SK-N-SH (cell line): ENCODE results near the gene SAPCD2. TPM values are rescaled to one million over a fixed set of nuclear protein-coding genes. Genes with fewer than 3 reads are reported as not detected.

Experiments used
- CTCF ChIA-PET: fragments of 300-600, 350-600 bp; formaldehyde crosslinking; extraction: SDS; loops from one replicate; lab custom pipeline; 2021; lab: Yijun Ruan, JAX
- POLR2A ChIA-PET: fragments of 350-600 bp; sonication (Branson Sonifier 250); formaldehyde crosslinking; extraction: SDS; loops from one replicate; lab custom pipeline; 2020; ENCODE audit warnings: antibody characterized with exemption, inconsistent platforms; lab: Yijun Ruan, JAX
- DNase-seq: peaks from one replicate; pipeline ENCODE4 v3.0.0; 2012
- H2AFZ ChIP-seq: fragments of 200-600 bp; sonication (generic); 2 replicates; pipeline ENCODE4 v1.8.1; 2016; ENCODE audit warnings: antibody characterized with exemption, mild to moderate bottlenecking, low read depth
- H3F3A ChIP-seq: fragments of 200-600 bp; sonication (generic); replicated peaks from 2 replicates; pipeline ENCODE3; 2016; ENCODE audit warnings: antibody characterized with exemption, mild to moderate bottlenecking; ENCODE audit not compliant: insufficient read depth
- H3K27ac ChIP-seq, 2 experiments: fragments of 200-500 bp in 1 of 2; fragments of 200-600 bp in 1 of 2; sonication (Bioruptor generic) in 1 of 2; sonication (generic), shearing (Covaris generic) in 1 of 2; 2 replicates each; pipeline versions ENCODE4 v1.5.1 to v1.6.1; 2014 to 2016; ENCODE audit warnings: low read depth in 2 of 2, inconsistent platforms in 1 of 2, low read length in 1 of 2, mild to moderate bottlenecking in 1 of 2, mixed read lengths in 1 of 2
- H3K27me3 ChIP-seq: fragments of 200-600 bp; sonication (generic), shearing (Covaris generic); 2 replicates; pipeline ENCODE4 v1.6.1; 2016; ENCODE audit warnings: mixed run types; ENCODE audit not compliant: insufficient read depth
- H3K36me3 ChIP-seq, 2 experiments: fragments of 200-500 bp in 1 of 2; fragments of 200-600 bp in 1 of 2; sonication (Bioruptor generic) in 1 of 2; sonication (generic) in 1 of 2; replicated peaks in 1 of 2; 2 replicates each; pipeline versions ENCODE3 to v1.5.1; 2014 to 2016; ENCODE audit warnings: low read length in 1 of 2, mild to moderate bottlenecking in 1 of 2; ENCODE audit not compliant: insufficient read depth in 2 of 2, control insufficient read depth in 1 of 2
- H3K4me1 ChIP-seq, 2 experiments: fragments of 200-500 bp in 1 of 2; fragments of 200-600 bp in 1 of 2; sonication (Bioruptor generic) in 1 of 2; sonication (generic), shearing (Covaris generic) in 1 of 2; 2 replicates each; pipeline versions ENCODE4 v1.5.1 to v1.6.1; 2014 to 2016; ENCODE audit warnings: low read depth in 1 of 2, low read length in 1 of 2, mixed run types in 1 of 2; ENCODE audit not compliant: insufficient read depth in 2 of 2, control insufficient read depth in 1 of 2
- H3K4me2 ChIP-seq: fragments of 200-600 bp; sonication (generic), shearing (Covaris generic); 2 replicates; pipeline ENCODE4 v1.6.1; 2017; ENCODE audit warnings: mixed run types
- H3K4me3 ChIP-seq, 2 experiments: fragments of 200-500 bp in 1 of 2; fragments of 200-600 bp in 1 of 2; sonication (Bioruptor generic) in 1 of 2; sonication (generic), shearing (Covaris generic) in 1 of 2; 2 replicates each; pipeline versions ENCODE4 v1.5.1 to v1.8.1; 2014 to 2016; ENCODE audit warnings: low read depth in 2 of 2, inconsistent platforms in 1 of 2, low read length in 1 of 2, mild to moderate bottlenecking in 1 of 2, mixed read lengths in 1 of 2, moderate library complexity in 1 of 2
- H3K79me2 ChIP-seq: fragments of 200-600 bp; sonication (generic); 2 replicates; pipeline ENCODE4 v1.8.1; 2017; ENCODE audit warnings: mild to moderate bottlenecking; ENCODE audit not compliant: insufficient read depth
- H3K9ac ChIP-seq: fragments of 200-600 bp; sonication (generic); 2 replicates; pipeline ENCODE4 v1.6.1; 2017; ENCODE audit warnings: mixed run types
- H3K9me2 ChIP-seq: fragments of 200-600 bp; sonication (generic); 2 replicates; pipeline ENCODE4 v1.6.1; 2017; ENCODE audit warnings: mixed run types
- H3K9me3 ChIP-seq: fragments of 200-600 bp; sonication (generic); 2 replicates; pipeline ENCODE4 v1.6.1; 2017; ENCODE audit warnings: mixed run types, mild to moderate bottlenecking, moderate library complexity
- H4K20me1 ChIP-seq: fragments of 200-600 bp; sonication (generic); 2 replicates; pipeline ENCODE4 v1.6.1; 2017; ENCODE audit warnings: mild to moderate bottlenecking, mixed run types; ENCODE audit not compliant: insufficient read depth
- CHD2 ChIP-seq: fragments of 150-350 bp; IDR thresholded peaks from 2 replicates; pipeline ENCODE4 v1.6.1; 2018; ENCODE audit warnings: low read length; ENCODE audit not compliant: partially characterized antibody
- ELF1 ChIP-seq: IDR thresholded peaks from 2 replicates; pipeline ENCODE4 v1.4.0; 2012
- EZH2phosphoT487 ChIP-seq: fragments of 200-600 bp; sonication (generic); IDR thresholded peaks from 2 replicates; pipeline ENCODE4 v1.6.1; 2017; ENCODE audit warnings: low read depth, mixed run types, mild to moderate bottlenecking, antibody characterized with exemption, moderate library complexity, borderline replicate concordance
- FOXJ3 ChIP-seq: sonication (generic); formaldehyde crosslinking; IDR thresholded peaks from 2 replicates; pipeline ENCODE4 v1.5.1; 2020; ENCODE audit warnings: mild to moderate bottlenecking, missing genetic modification reagents
- MEF2A ChIP-seq: IDR thresholded peaks from 2 replicates; pipeline ENCODE4 v1.4.0; 2012; ENCODE audit warnings: low read depth, borderline replicate concordance
- NFIC ChIP-seq: IDR thresholded peaks from 2 replicates; pipeline ENCODE4 v1.4.0; 2012; ENCODE audit warnings: borderline replicate concordance
- NRF1 ChIP-seq: IDR thresholded peaks from 2 replicates; pipeline ENCODE4 v1.6.1; 2012; ENCODE audit warnings: low read depth, mild to moderate bottlenecking, low read length
- POLR2AphosphoS5 ChIP-seq: IDR thresholded peaks from 2 replicates; pipeline ENCODE4 v1.6.1; 2012; ENCODE audit warnings: low read depth, low read length
- RFX5 ChIP-seq: IDR thresholded peaks from 2 replicates; pipeline ENCODE4 v1.6.1; 2012; ENCODE audit warnings: mild to moderate bottlenecking, improper control_type of control experiment, low read length
- RXRA ChIP-seq: IDR thresholded peaks from 2 replicates; pipeline ENCODE4 v1.4.0; 2012; ENCODE audit warnings: low read depth, mild to moderate bottlenecking, borderline replicate concordance
- SMC3 ChIP-seq: IDR thresholded peaks from 2 replicates; pipeline ENCODE4 v1.6.1; 2012; ENCODE audit warnings: low read depth, low read length, improper control_type of control experiment
- TAF1 ChIP-seq: IDR thresholded peaks from 2 replicates; pipeline ENCODE4 v1.6.1; 2012; ENCODE audit warnings: low read depth, mild to moderate bottlenecking, low read length, moderate library complexity, borderline replicate concordance
- TEAD4 ChIP-seq: IDR thresholded peaks from 2 replicates; pipeline ENCODE4 v1.4.0; 2012; ENCODE audit warnings: mild to moderate bottlenecking, borderline replicate concordance; ENCODE audit not compliant: insufficient read depth
- WGBS: methylation state at CpG from one replicate; pipeline ENCODE4 v1.1.6; 2017; ENCODE audit warnings: low lambda C conversion rate; 5-methylcytosine and 5-hydroxymethylcytosine counted together
- polyA plus RNA-seq, 3 experiments: library from polyadenylated mRNA; depleted of rRNA; stranded (reverse); fragments of >200 nt; gene quantifications; 2 replicates each; pipeline ENCODE4 v1.2.3, GENCODE V29; 2012
- TF ChIP-seq, protein P1 (sequence below): IDR thresholded peaks from 2 replicates; pipeline ENCODE4 v1.4.0; 2012; ENCODE audit warnings: low read depth, borderline replicate concordance
- TF ChIP-seq, protein P2 (sequence below): fragments of 200-600 bp; sonication (generic); IDR thresholded peaks from 2 replicates; pipeline ENCODE4 v1.6.1; 2017; ENCODE audit warnings: antibody characterized with exemption, mild to moderate bottlenecking, moderate library complexity
- TF ChIP-seq, protein P3 (sequence below): IDR thresholded peaks from 2 replicates; pipeline ENCODE4 v1.6.1; 2012; ENCODE audit warnings: mild to moderate bottlenecking, low read depth, low read length, moderate library complexity
- TF ChIP-seq, protein P4 (sequence below): fragments of 150-350 bp; IDR thresholded peaks from 2 replicates; pipeline ENCODE4 v1.6.1; 2017; ENCODE audit warnings: antibody characterized with exemption, low read length, low read depth, borderline replicate concordance
- TF ChIP-seq, protein P5 (sequence below): IDR thresholded peaks from 2 replicates; pipeline ENCODE4 v1.4.0; 2012; ENCODE audit warnings: low read depth, borderline replicate concordance

The SAPCD2 gene
- polyA plus RNA-seq, 1 of the 3 experiments (the other 2 are of a cell fraction), result 6.0 TPM

DNA sequence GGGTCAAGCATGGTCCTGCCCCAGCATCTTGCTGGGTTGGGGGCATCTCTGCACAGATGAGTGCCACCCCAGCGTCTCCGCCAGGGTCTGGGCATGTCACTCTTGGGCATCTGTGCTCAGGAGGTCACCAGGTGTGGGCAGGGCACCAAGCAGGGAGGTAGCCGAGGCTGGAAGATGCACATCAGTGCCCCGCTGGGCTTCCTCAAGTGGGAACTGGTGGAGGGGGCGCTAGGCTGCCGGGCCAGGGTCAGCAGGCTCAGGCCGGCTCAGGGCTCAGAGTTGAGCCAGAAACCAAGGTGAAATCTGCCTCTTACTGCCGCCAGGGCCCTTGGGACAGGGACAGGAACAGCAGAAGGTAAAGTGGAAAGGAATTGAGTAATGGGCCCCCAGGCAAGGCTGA, 34.4 kb downstream of the SAPCD2 start:
- ChIA-PET CTCF (interaction anchor here (0.6 to 15.1 kb wide), 33 partner anchors 10 to 267 kb away, joined by 3 to 350 read pairs (median 7); partner anchors contain the start of genes AJM1, C8G, CLIC3 and ENTPD2), POLR2A (interaction anchor here (0.5 to 1.9 kb wide), 3 partner anchors 9 to 225 kb away, joined by 3 to 8 read pairs (median 6); partner anchors contain the start of gene NPDC1)
- Histone ChIP-seq H2AFZ (no peak overlapping the region), H3K27me3 (no peaks in the 10 kb centered on the region), H3K79me2 (no peaks in the 10 kb centered on the region), H4K20me1 (no peaks in the 10 kb centered on the region), H3K27ac (no peak overlapping the region), H3K9me2 (no peaks in the 10 kb centered on the region), H3K4me1 (peaks cover 0 to 21% of the 10 kb centered on the region in 2 experiments; a peak in 1 of 4 replicates), H3K4me2 (no peak overlapping the region), H3F3A (peaks cover 4% of the 10 kb centered on the region), H3K9me3 (no peaks in the 10 kb centered on the region), H3K4me3 (no peak overlapping the region), H3K36me3 (peaks cover 0 to 19% of the 10 kb centered on the region in 2 experiments), H3K9ac (no peak overlapping the region)
- TF ChIP-seq NRF1, result no peak
- TF ChIP-seq ELF1, result no peak
- TF ChIP-seq TAF1, result no peak
- no peak for TF ChIP-seq FOXJ3 (CRISPR knock-in tag)
- no peak for TF ChIP-seq CHD2
- TF ChIP-seq, protein P1, sequence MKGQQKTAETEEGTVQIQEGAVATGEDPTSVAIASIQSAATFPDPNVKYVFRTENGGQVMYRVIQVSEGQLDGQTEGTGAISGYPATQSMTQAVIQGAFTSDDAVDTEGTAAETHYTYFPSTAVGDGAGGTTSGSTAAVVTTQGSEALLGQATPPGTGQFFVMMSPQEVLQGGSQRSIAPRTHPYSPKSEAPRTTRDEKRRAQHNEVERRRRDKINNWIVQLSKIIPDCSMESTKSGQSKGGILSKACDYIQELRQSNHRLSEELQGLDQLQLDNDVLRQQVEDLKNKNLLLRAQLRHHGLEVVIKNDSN, result no peak
- TF ChIP-seq, protein P2, sequence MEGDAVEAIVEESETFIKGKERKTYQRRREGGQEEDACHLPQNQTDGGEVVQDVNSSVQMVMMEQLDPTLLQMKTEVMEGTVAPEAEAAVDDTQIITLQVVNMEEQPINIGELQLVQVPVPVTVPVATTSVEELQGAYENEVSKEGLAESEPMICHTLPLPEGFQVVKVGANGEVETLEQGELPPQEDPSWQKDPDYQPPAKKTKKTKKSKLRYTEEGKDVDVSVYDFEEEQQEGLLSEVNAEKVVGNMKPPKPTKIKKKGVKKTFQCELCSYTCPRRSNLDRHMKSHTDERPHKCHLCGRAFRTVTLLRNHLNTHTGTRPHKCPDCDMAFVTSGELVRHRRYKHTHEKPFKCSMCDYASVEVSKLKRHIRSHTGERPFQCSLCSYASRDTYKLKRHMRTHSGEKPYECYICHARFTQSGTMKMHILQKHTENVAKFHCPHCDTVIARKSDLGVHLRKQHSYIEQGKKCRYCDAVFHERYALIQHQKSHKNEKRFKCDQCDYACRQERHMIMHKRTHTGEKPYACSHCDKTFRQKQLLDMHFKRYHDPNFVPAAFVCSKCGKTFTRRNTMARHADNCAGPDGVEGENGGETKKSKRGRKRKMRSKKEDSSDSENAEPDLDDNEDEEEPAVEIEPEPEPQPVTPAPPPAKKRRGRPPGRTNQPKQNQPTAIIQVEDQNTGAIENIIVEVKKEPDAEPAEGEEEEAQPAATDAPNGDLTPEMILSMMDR, result no peak
- TF ChIP-seq NFIC, result no peak
- 89% methylated on average over 5 of the region's 8 CpGs for WGBS
- no peak for DNase-seq

DNA sequence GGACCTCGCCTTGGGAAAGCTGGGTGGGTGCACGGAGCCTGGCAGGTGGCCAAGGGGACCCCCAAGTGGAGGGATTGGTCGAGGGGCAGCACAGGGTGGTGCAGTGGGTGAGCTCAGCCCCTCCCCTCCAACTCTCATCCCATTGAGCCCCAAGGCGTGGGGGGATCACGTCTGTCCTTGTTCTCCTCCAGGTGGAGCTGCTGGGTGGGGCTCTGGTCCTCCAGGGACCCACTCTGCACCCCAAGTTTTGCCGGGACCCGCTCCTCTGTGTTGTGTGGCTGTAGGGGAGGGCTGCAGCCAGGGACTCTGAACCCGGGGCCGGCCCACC, 34.9 kb downstream of the SAPCD2 start:
- no peak for DNase-seq
- H2AFZ ChIP-seq, result no peak overlapping the region
- H3K36me3 ChIP-seq, result peaks cover 0 to 16% of the 10 kb centered on the region in 2 experiments
- no peaks in the 10 kb centered on the region for H4K20me1 ChIP-seq
- H3K4me3 ChIP-seq, result peak overlapping the region in 1 of 2 experiments; percentile 20; a peak in 1 of 4 replicates
- H3K9ac ChIP-seq, result no peak overlapping the region
- peaks cover 4% of the 10 kb centered on the region for H3F3A ChIP-seq
- no peaks in the 10 kb centered on the region for H3K79me2 ChIP-seq
- ChIA-PET POLR2A (interaction anchor here (0.5 to 1.9 kb wide), 4 partner anchors 9 to 226 kb away, joined by 3 to 13 read pairs (median 7); partner anchors contain the start of gene NPDC1), CTCF (interaction anchor here (0.6 to 15.1 kb wide), 46 partner anchors 11 to 275 kb away, joined by 3 to 350 read pairs (median 5); partner anchors contain the start of genes AJM1, C8G, CCDC183 and CLIC3)
- H3K4me1 ChIP-seq, result peaks cover 0 to 21% of the 10 kb centered on the region in 2 experiments; a peak in 1 of 4 replicates
- 26% methylated on average over 4 of the region's 9 CpGs for WGBS
- no peaks in the 10 kb centered on the region for H3K9me2 ChIP-seq
- H3K27me3 ChIP-seq, result no peaks in the 10 kb centered on the region
- H3K27ac ChIP-seq, result no peak overlapping the region
- no peak overlapping the region for H3K4me2 ChIP-seq
- no peaks in the 10 kb centered on the region for H3K9me3 ChIP-seq
- TF ChIP-seq ELF1, result no peak
- TF ChIP-seq RFX5, result no peak
- no peak for TF ChIP-seq SMC3
- no peak for TF ChIP-seq POLR2AphosphoS5
- no peak for TF ChIP-seq EZH2phosphoT487
- TF ChIP-seq, protein P3, sequence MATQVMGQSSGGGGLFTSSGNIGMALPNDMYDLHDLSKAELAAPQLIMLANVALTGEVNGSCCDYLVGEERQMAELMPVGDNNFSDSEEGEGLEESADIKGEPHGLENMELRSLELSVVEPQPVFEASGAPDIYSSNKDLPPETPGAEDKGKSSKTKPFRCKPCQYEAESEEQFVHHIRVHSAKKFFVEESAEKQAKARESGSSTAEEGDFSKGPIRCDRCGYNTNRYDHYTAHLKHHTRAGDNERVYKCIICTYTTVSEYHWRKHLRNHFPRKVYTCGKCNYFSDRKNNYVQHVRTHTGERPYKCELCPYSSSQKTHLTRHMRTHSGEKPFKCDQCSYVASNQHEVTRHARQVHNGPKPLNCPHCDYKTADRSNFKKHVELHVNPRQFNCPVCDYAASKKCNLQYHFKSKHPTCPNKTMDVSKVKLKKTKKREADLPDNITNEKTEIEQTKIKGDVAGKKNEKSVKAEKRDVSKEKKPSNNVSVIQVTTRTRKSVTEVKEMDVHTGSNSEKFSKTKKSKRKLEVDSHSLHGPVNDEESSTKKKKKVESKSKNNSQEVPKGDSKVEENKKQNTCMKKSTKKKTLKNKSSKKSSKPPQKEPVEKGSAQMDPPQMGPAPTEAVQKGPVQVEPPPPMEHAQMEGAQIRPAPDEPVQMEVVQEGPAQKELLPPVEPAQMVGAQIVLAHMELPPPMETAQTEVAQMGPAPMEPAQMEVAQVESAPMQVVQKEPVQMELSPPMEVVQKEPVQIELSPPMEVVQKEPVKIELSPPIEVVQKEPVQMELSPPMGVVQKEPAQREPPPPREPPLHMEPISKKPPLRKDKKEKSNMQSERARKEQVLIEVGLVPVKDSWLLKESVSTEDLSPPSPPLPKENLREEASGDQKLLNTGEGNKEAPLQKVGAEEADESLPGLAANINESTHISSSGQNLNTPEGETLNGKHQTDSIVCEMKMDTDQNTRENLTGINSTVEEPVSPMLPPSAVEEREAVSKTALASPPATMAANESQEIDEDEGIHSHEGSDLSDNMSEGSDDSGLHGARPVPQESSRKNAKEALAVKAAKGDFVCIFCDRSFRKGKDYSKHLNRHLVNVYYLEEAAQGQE, result no peak
- TF ChIP-seq, protein P4, sequence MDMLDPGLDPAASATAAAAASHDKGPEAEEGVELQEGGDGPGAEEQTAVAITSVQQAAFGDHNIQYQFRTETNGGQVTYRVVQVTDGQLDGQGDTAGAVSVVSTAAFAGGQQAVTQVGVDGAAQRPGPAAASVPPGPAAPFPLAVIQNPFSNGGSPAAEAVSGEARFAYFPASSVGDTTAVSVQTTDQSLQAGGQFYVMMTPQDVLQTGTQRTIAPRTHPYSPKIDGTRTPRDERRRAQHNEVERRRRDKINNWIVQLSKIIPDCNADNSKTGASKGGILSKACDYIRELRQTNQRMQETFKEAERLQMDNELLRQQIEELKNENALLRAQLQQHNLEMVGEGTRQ, result no peak
- no peak for TF ChIP-seq FOXJ3 (CRISPR knock-in tag)
- TF ChIP-seq, protein P5, sequence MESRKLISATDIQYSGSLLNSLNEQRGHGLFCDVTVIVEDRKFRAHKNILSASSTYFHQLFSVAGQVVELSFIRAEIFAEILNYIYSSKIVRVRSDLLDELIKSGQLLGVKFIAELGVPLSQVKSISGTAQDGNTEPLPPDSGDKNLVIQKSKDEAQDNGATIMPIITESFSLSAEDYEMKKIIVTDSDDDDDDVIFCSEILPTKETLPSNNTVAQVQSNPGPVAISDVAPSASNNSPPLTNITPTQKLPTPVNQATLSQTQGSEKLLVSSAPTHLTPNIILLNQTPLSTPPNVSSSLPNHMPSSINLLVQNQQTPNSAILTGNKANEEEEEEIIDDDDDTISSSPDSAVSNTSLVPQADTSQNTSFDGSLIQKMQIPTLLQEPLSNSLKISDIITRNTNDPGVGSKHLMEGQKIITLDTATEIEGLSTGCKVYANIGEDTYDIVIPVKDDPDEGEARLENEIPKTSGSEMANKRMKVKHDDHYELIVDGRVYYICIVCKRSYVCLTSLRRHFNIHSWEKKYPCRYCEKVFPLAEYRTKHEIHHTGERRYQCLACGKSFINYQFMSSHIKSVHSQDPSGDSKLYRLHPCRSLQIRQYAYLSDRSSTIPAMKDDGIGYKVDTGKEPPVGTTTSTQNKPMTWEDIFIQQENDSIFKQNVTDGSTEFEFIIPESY, result no peak
- no peak for TF ChIP-seq NFIC
- TF ChIP-seq MEF2A, result no peak
- no peak for TF ChIP-seq TEAD4
- TF ChIP-seq RXRA, result no peak
